GM21619 (cell line): Measurements from ENCODE around the gene TBC1D14.
"Not testable (repeated sequence)": the region's sequence is repeated elsewhere in the genome, so short reads cannot be mapped to it uniquely, and the experiment has no call there.

Source experiments
- ATAC-seq: cut with Tn5 transposase; IDR thresholded peaks from one replicate; pipeline ENCODE4 v1.9.1; 2021; ENCODE audit not compliant: unreplicated experiment

The TBC1D14 gene

DNA sequence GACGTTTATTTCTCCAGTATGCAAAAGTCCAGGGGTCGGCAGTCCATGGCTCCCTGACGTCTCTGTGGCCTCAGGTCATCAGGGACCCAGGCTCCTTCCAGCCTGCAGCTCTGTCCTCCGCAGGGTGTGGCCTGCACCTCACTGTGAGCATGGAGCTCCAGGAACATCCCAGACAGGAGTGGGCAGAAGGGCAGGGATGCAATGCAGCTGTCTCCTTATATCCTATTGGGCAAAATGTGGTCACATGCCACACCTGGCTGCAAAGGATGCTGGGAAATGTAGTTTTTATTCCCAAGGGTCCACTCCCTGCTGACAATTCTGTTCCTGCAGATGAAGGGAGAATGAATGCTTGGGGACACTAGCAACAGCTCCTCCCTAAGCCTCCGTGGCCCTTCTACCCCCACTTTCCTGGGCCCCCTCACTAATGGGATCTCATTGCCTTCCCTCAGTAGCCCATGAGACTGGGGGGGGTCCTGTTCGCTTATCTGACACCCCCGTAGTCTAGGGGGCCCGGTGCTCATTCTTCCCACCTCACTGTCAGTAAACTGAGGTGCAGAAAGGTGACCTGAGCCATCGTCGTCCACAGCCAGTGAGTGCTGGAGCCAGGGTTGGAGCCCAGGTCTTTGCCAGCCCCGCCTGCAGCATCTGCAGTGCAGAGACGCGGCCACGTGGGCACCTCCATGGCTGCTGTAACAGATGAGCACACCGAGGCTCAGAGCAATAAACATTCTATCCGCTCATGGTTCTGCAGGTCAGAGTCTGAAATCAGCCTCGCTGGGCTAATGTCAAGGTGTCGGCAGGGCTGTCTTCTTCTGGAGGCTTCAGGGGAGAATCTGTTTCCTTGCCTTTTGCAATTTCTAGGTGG is 164.1 kb downstream of the TBC1D14 start:
- no peak for ATAC-seq

GRCh38 chr4:7074426-7074825 is 164.8 kb downstream of the TBC1D14 start:
- no peak for ATAC-seq

GRCh38 chr4:7075962-7076695 is 166.5 kb downstream of the TBC1D14 start:
- no peak for ATAC-seq

GRCh38 chr4:7076696-7077082 is 167.1 kb downstream of the TBC1D14 start:
- ATAC-seq = no peak

- no peak for ATAC-seq
Observed at GRCh38 chr4:7077371-7077770, 167.7 kb downstream of the TBC1D14 start.

DNA sequence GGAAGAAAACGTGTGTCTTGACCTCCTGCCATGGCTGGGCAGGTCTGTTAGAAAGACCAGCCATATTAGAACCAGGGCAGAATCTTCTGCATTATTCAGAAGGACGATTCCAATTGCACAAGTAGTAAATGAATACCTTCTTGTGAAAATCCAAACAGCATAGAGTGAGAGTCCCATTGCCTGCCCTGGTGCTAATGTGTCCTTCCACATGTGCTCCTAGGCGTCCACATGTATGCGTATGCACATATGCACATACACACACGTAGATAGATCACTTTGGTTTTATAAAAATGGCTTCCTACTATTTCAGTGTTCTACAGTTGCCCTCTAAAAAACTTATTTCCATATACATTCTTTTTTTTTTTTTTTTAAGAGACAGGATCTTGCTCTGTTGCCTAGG is 168.4 kb downstream of the TBC1D14 start:
- no peak for ATAC-seq

GRCh38 chr4:7079483-7079882 is 169.9 kb downstream of the TBC1D14 start:
- not testable (repeated sequence) for ATAC-seq

DNA sequence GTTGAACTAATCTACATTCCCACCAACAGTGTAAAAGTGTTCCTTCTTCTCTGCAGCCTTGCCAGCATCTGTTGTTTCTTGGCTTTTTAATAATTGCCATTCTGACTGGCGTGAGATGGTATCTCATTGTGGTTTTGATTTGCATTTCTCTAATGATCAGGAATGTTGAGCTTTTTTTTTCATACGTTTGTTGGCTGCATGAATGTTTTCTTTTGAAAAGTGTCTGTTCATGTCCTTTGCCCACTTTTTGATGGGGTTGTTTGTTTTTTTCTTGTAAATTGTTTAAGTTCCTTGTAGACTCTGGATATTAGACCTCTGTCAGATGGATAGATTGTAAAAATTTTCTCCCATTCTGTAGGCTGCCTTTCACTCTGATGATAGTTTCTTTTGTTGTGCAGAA is 170.3 kb downstream of the TBC1D14 start:
- not testable (repeated sequence) for ATAC-seq
